Measurements from ENCODE around the gene ZBTB40.
A peak's percentile ranks its signal among the peaks of the same experiment; 100 is the strongest.

The ZBTB40 gene

DNA sequence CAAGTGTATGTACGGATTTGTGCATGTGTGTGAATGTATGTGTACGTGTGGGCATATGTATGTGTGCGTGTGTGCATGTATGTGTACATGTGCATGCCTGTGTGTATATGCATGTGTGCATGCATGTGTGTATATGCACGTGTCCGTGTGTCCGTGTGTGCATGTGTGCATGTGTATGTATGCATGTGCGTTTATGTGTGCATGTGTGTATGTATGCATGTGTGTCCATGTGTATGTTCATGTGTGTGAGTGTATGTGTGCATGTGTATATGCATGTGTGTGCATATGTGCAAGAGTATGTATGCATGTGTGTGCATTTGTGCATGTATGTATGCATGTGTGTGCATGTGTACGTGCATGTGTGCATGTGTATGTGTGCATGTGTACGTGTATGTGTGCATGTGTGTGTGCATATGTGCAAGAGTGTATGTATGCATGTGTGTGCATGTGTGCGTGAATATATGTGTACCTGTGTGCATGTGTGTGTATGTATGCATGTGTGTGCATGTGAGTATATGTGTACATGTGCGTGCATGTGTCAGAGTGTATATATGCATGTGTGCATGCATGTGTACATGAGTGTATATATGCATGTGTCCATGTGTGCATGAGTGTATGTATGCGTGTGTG lies 127.2 kb downstream of the ZBTB40 start:
- CTCF ChIA-PET = no interaction called here
- POLR2A ChIA-PET = no interaction called here
- Histone ChIP-seq H3K4me3 (ENCODE audit: low read depth, low read length) (no peak overlapping the region), H3K27ac (ENCODE audit: extremely low read depth, low read depth, low read length) (no peak overlapping the region), H3K36me3 (ENCODE audit: control insufficient read depth in 2 of 2, insufficient read depth in 1 of 2, low read length in 2 of 2) (no peaks in the 10 kb centered on the region), H3K4me1 (ENCODE audit: control insufficient read depth, insufficient read depth, low read length) (no peaks in the 10 kb centered on the region), H3K9me3 (ENCODE audit: control insufficient read depth, insufficient read depth, low read depth, low read length) (no peaks in the 10 kb centered on the region)
- TF ChIP-seq TRIM28 (IDR thresholded peaks at IDR 0.05; ENCODE audit: borderline replicate concordance, low read length) = no peak
- TF ChIP-seq ZNF433 (tag by site-specific recombination; IDR thresholded peaks at IDR 0.05; ENCODE audit: low read depth) = no peak
- TF ChIP-seq, protein P1, sequence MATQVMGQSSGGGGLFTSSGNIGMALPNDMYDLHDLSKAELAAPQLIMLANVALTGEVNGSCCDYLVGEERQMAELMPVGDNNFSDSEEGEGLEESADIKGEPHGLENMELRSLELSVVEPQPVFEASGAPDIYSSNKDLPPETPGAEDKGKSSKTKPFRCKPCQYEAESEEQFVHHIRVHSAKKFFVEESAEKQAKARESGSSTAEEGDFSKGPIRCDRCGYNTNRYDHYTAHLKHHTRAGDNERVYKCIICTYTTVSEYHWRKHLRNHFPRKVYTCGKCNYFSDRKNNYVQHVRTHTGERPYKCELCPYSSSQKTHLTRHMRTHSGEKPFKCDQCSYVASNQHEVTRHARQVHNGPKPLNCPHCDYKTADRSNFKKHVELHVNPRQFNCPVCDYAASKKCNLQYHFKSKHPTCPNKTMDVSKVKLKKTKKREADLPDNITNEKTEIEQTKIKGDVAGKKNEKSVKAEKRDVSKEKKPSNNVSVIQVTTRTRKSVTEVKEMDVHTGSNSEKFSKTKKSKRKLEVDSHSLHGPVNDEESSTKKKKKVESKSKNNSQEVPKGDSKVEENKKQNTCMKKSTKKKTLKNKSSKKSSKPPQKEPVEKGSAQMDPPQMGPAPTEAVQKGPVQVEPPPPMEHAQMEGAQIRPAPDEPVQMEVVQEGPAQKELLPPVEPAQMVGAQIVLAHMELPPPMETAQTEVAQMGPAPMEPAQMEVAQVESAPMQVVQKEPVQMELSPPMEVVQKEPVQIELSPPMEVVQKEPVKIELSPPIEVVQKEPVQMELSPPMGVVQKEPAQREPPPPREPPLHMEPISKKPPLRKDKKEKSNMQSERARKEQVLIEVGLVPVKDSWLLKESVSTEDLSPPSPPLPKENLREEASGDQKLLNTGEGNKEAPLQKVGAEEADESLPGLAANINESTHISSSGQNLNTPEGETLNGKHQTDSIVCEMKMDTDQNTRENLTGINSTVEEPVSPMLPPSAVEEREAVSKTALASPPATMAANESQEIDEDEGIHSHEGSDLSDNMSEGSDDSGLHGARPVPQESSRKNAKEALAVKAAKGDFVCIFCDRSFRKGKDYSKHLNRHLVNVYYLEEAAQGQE (tag by site-specific recombination; IDR thresholded peaks at IDR 0.05) = no peak
- TF ChIP-seq ZNF335 (tag by site-specific recombination; conservative IDR thresholded peaks at IDR 0.05) = no peak
- 0 out of 2 replicates have a peak, but pooled peaks have one; percentile 30 for TF ChIP-seq SALL2 (tag by site-specific recombination; IDR thresholded peaks at IDR 0.05; ENCODE audit: borderline replicate concordance)

DNA sequence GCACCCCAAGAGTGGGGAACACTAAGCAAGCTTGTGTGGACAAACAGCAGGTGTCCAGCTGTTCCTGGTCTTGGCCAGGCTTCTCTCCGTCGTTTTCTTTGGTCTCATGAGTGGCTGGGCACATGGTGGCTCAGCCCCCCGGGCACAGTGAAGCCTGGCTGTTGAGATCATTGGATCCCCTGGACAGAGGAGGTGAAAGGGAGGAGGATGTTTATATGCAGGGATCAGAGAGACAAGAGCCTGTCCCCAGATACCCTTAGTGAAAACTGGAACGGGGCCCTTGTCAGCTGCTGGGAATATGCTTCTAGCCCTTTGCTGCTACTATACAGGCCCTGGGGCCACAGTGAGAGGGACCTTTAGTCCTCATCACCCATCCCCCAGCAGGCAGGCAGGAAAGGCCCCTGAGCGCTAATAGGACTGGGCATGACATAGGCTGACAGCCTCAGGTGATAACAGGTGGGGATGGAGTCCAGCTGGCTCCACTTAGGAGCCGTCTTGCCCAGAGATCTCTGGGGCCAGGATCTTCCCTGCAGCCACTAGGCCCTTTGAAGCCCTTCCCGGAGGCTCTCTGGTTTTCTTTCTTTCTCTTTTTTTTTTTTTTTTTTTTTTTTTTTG lies 128.0 kb downstream of the ZBTB40 start:
- Histone ChIP-seq H3K27ac (ENCODE audit: extremely low read depth, low read depth, low read length) (no peak overlapping the region), H3K4me1 (ENCODE audit: control insufficient read depth, insufficient read depth, low read length) (no peaks in the 10 kb centered on the region), H3K36me3 (ENCODE audit: control insufficient read depth in 2 of 2, insufficient read depth in 1 of 2, low read length in 2 of 2) (no peaks in the 10 kb centered on the region), H3K4me3 (ENCODE audit: low read depth, low read length) (no peak overlapping the region), H3K9me3 (ENCODE audit: control insufficient read depth, insufficient read depth, low read depth, low read length) (no peaks in the 10 kb centered on the region)
- TF ChIP-seq, protein P2, sequence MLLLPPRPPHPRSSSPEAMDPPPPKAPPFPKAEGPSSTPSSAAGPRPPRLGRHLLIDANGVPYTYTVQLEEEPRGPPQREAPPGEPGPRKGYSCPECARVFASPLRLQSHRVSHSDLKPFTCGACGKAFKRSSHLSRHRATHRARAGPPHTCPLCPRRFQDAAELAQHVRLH (tag by site-specific recombination; IDR thresholded peaks at IDR 0.05) = no peak
- ChIA-PET CTCF (interaction anchor here (0.6 kb wide), 2 partner anchors 28 to 163 kb away, joined by 3 read pairs; no protein-coding TSS in a partner anchor), POLR2A (no interaction called here)
